GM12892 (cell line): ENCODE measurements around the gene URI1.

ENCODE experiments used
- DNase-seq: peaks from one replicate; pipeline ENCODE4 v3.0.0; 2011; ENCODE audit not compliant: insufficient read length
- FAIRE-seq: peaks from 2 replicates; lab custom pipeline; 2011; peaks lifted over from hg19 to GRCh38; lab: Jason Lieb, UNC
- POLR2A ChIP-seq: IDR thresholded peaks from 2 replicates; pipeline ENCODE4 v1.6.1; 2011; ENCODE audit warnings: low read depth, low read length, control low read depth
- POLR2AphosphoS5 ChIP-seq: IDR thresholded peaks from 2 replicates; pipeline ENCODE4 v1.6.1; 2011; ENCODE audit warnings: low read depth, low read length, control low read depth
- TAF1 ChIP-seq: IDR thresholded peaks from 2 replicates; pipeline ENCODE4 v1.6.1; 2011; ENCODE audit warnings: low read depth, mild to moderate bottlenecking, control low read depth, low read length, borderline replicate concordance

The URI1 gene

GRCh38 chr19:29923653-29924052 is 18.4 kb upstream of the URI1 start:
- TF ChIP-seq POLR2AphosphoS5 (no peak), TAF1 (no peak), POLR2A (no peak)
- FAIRE-seq (no peak), DNase-seq (no peak)

GRCh38 chr19:29926031-29926430 is 16.0 kb upstream of the URI1 start:
- TF ChIP-seq POLR2AphosphoS5 (no peak), TAF1 (no peak), POLR2A (no peak)
- DNase-seq, result no peak
- FAIRE-seq, result no peak

GRCh38 chr19:29926801-29927200 is 15.2 kb upstream of the URI1 start:
- FAIRE-seq, result no peak
- DNase-seq, result no peak
- TF ChIP-seq POLR2AphosphoS5 (no peak), TAF1 (no peak)

GRCh38 chr19:29927944-29928625 is 14.0 kb upstream of the URI1 start:
- FAIRE-seq, result peak; percentile 93
- TF ChIP-seq TAF1 (no peak), POLR2A (no peak), POLR2AphosphoS5 (no peak)
- DNase-seq, result peak; percentile 38

GRCh38 chr19:29928831-29929230 is 13.2 kb upstream of the URI1 start:
- FAIRE-seq, result peak; percentile 72
- TF ChIP-seq POLR2AphosphoS5 (no peak), POLR2A (no peak), TAF1 (no peak)
- peak; percentile 17 for DNase-seq

- FAIRE-seq (no peak), DNase-seq (no peak)
- no peak for TF ChIP-seq POLR2AphosphoS5
- TF ChIP-seq TAF1, result no peak
- no peak for TF ChIP-seq POLR2A
Observed at GRCh38 chr19:29934257-29934656, 7.8 kb upstream of the URI1 start.

- TF ChIP-seq POLR2AphosphoS5 (no peak), POLR2A (no peak), TAF1 (no peak)
- FAIRE-seq (no peak), DNase-seq (no peak)
Observed at GRCh38 chr19:29934781-29935180, 7.3 kb upstream of the URI1 start.

GRCh38 chr19:29936409-29936808 is 5.6 kb upstream of the URI1 start:
- no peak for TF ChIP-seq POLR2A
- no peak for TF ChIP-seq TAF1
- TF ChIP-seq POLR2AphosphoS5, result no peak
- FAIRE-seq (no peak), DNase-seq (no peak)

- FAIRE-seq (no peak), DNase-seq (no peak)
- TF ChIP-seq TAF1 (no peak), POLR2AphosphoS5 (no peak), POLR2A (no peak)
Observed at GRCh38 chr19:29939628-29940027, 2.4 kb upstream of the URI1 start.

- FAIRE-seq (no peak), DNase-seq (no peak)
- no peak for TF ChIP-seq POLR2AphosphoS5
- no peak for TF ChIP-seq TAF1
- no peak for TF ChIP-seq POLR2A
Observed at GRCh38 chr19:29940971-29941585, 961 bp upstream of the URI1 start.

GRCh38 chr19:29942404-29943261 is 594 bp downstream of the URI1 start:
- peak; percentile 68 for DNase-seq
- TF ChIP-seq POLR2AphosphoS5 (no peak), POLR2A (peak; percentile 18; the same call in 1 of the 2 replicates), TAF1 (0 out of 2 replicates have a peak, but pooled peaks have one; percentile 33)
- peak; percentile 83 for FAIRE-seq

- DNase-seq, result no peak
- FAIRE-seq, result no peak
- no peak for TF ChIP-seq TAF1
- TF ChIP-seq POLR2AphosphoS5, result no peak
- no peak for TF ChIP-seq POLR2A
Observed at GRCh38 chr19:29943615-29944014, 1.6 kb downstream of the URI1 start.
